Panc1 (cell line): ENCODE data around the gene NOTCH4. TPM values are rescaled to one million over a fixed set of nuclear protein-coding genes. Genes with fewer than 3 reads are reported as not detected.

Experiments used
- ATAC-seq: fragments of 200-7000 bp; cut with Tn5 transposase; 2 replicates; pipeline ENCODE4 v1.9.1; 2020; ENCODE audit warnings: mild to moderate bottlenecking, moderate library complexity
- BruUV-seq: library from RNA; stranded (reverse); fragments of 400-500 nt; replicated peaks from 2 replicates; lab custom pipeline; 2021; lab: Mats Ljungman, UMichigan
- CTCF ChIA-PET: fragments of 300-600 bp; sonication (Branson Sonifier 250); formaldehyde crosslinking; loops from one replicate; lab custom pipeline; 2022; ENCODE audit warnings: antibody characterized with exemption; lab: Charles Lee
- POLR2A ChIA-PET: fragments of 300-600 bp; sonication (Branson Sonifier 250); formaldehyde crosslinking; loops from one replicate; lab custom pipeline; 2022; ENCODE audit warnings: antibody characterized with exemption; lab: Charles Lee
- DNase-seq: peaks from one replicate; pipeline ENCODE4 v3.0.0-alpha.2; 2010; ENCODE audit warnings: low read depth, low spot score
- H3K27ac ChIP-seq: 2 replicates; pipeline ENCODE4 v1.5.1; 2011; ENCODE audit warnings: mild to moderate bottlenecking, low read length, inconsistent platforms
- H3K27me3 ChIP-seq: fragments of 200-500 bp; sonication (Bioruptor generic); 2 replicates; pipeline ENCODE4 v1.6.0; 2014; ENCODE audit warnings: low read length, inconsistent platforms; ENCODE audit not compliant: control insufficient read depth, insufficient read depth
- H3K36me3 ChIP-seq: fragments of 200-500 bp; sonication (Bioruptor generic); 2 replicates; pipeline ENCODE4 v1.5.1; 2014; ENCODE audit warnings: inconsistent platforms, mild to moderate bottlenecking, low read length, moderate library complexity; ENCODE audit not compliant: control insufficient read depth, insufficient read depth
- H3K4me1 ChIP-seq: 2 replicates; pipeline ENCODE4 v1.5.1; 2011; ENCODE audit warnings: inconsistent platforms, mild to moderate bottlenecking, low read length, moderate library complexity; ENCODE audit not compliant: control insufficient read depth, insufficient read depth
- H3K4me3 ChIP-seq, 2 experiments: 2 replicates each; pipeline ENCODE4 v1.5.1; 2011 to 2012; ENCODE audit warnings: low read depth in 2 of 2, low read length in 2 of 2, mild to moderate bottlenecking in 2 of 2, inconsistent platforms in 1 of 2, moderate library complexity in 1 of 2
- H3K9me3 ChIP-seq: fragments of 200-500 bp; sonication (Bioruptor generic); 2 replicates; pipeline ENCODE4 v1.5.1; 2014; ENCODE audit warnings: low read depth, mild to moderate bottlenecking, inconsistent platforms, low read length, moderate library complexity; ENCODE audit not compliant: control insufficient read depth, insufficient read depth
- CTCF ChIP-seq: fragments of 450-650 bp; IDR thresholded peaks from 2 replicates; pipeline ENCODE4 v1.5.1; 2017; ENCODE audit warnings: mild to moderate bottlenecking
- POLR2AphosphoS5 ChIP-seq: IDR thresholded peaks from 2 replicates; pipeline ENCODE4 v1.6.1; 2012; ENCODE audit warnings: mild to moderate bottlenecking, low read depth, low read length, moderate library complexity
- REST ChIP-seq, 2 experiments: IDR thresholded peaks; 2 replicates each; pipeline ENCODE4 v1.6.1; 2011 to 2012; ENCODE audit warnings: low read depth in 2 of 2, control low read depth in 1 of 2, low read length in 1 of 2, mild to moderate bottlenecking in 1 of 2, moderate library complexity in 1 of 2; ENCODE audit not compliant: insufficient read depth in 1 of 2
- SIN3A ChIP-seq: IDR thresholded peaks from 2 replicates; pipeline ENCODE4 v1.6.1; 2012; ENCODE audit warnings: low read depth, mild to moderate bottlenecking, low read length, moderate library complexity, borderline replicate concordance; ENCODE audit not compliant: insufficient read depth
- TCF7L2 ChIP-seq: IDR thresholded peaks from 2 replicates; pipeline ENCODE4 v1.6.1; 2011; ENCODE audit warnings: mild to moderate bottlenecking, low read depth, low read length, inconsistent platforms
- in situ Hi-C: cut with HindIII; loops from 2 replicates; pipeline ENCODE4 v1.10.0; 2016; ENCODE audit warnings: low sequenced_read_pairs, low pct_unique_long_range_greater_than_20kb
- intact Hi-C: fragments of 100-400 bp; cut with micrococcal nuclease; formaldehyde crosslinking; loops from one replicate; pipeline ENCODE4 v1.10.0; 2022; ENCODE audit not compliant: unreplicated experiment
- total RNA-seq: library from RNA; stranded (reverse); gene quantifications from one replicate; pipeline ENCODE4 v1.2.1, GENCODE V29; 2021; ENCODE audit not compliant: unreplicated experiment

Gene NOTCH4
- total RNA-seq, 1 experiment from 2014 or later, result 2.0 TPM

- ChIA-PET POLR2A (no interaction called here), CTCF (interaction anchor here (0.5 to 0.6 kb wide), 2 partner anchors 18 to 1914 kb away, joined by 5 to 6 read pairs; no protein-coding TSS in a partner anchor)
- peak within 1 kb of the TSS; percentile 84 for H3K27ac ChIP-seq
- no peaks in the 10 kb centered on the region for H3K27me3 ChIP-seq
- H3K4me1 ChIP-seq, result peaks cover 21% of the 10 kb centered on the region
- intact Hi-C loops (loop anchor here (2.0 kb wide), 1 partner anchor 35 kb away; no protein-coding TSS in a partner anchor), in situ Hi-C loops (no loop called here)
- H3K4me3 ChIP-seq, result peak within 1 kb of the TSS; percentile 81 to 96
- DNase-seq (peak; percentile 71), ATAC-seq (peak; percentile 83)
- no peaks in the 10 kb centered on the region; the same call in 1 of the 2 replicates for H3K36me3 ChIP-seq
- TSS peak; percentile 85 for BruUV-seq
- TF ChIP-seq POLR2AphosphoS5, result peak; percentile 66
- TF ChIP-seq TCF7L2, result no peak
- TF ChIP-seq SIN3A, result peak; percentile 95; the same call in 1 of the 2 replicates
- no peak; the same call in 1 of the 2 replicates for TF ChIP-seq CTCF
- H3K9me3 ChIP-seq, result no peaks in the 10 kb centered on the region
These were observed 70.0 kb downstream of the NOTCH4 start, which contains the start of gene PPT2 for GRCh38 chr6:32153564-32154513. Gene PPT2, plus strand, starts transcription at chr6:32154141. Its CDS starts 454 bp downstream, at chr6:32154595.

GRCh38 chr6:32152769-32153563 is 70.9 kb downstream of the NOTCH4 start:
- peak; percentile 60 for ATAC-seq
- Histone ChIP-seq H3K9me3 (no peaks in the 10 kb centered on the region), H3K4me1 (peaks cover 21% of the 10 kb centered on the region), H3K27me3 (no peaks in the 10 kb centered on the region), H3K4me3 (peak overlapping the region; percentile 81 to 96), H3K36me3 (no peaks in the 10 kb centered on the region; the same call in 1 of the 2 replicates), H3K27ac (peak overlapping the region; percentile 84)
- intact Hi-C loops (loop anchor here (2.0 kb wide), 1 partner anchor 34 kb away; no protein-coding TSS in a partner anchor), in situ Hi-C loops (no loop called here)
- DNase-seq, result no peak
- CTCF ChIA-PET, result interaction anchor here (0.5 to 0.6 kb wide), 3 partner anchors 17 to 1913 kb away, joined by 5 to 6 read pairs (median 5); no protein-coding TSS in a partner anchor
- POLR2A ChIA-PET, result interaction anchor here (0.5 to 0.9 kb wide), 4 partner anchors 21 to 399 kb away, joined by 3 to 8 read pairs (median 4); no protein-coding TSS in a partner anchor
- TF ChIP-seq TCF7L2 (no peak), POLR2AphosphoS5 (no peak), REST (IDR thresholded peaks at IDR 0.05; ENCODE audit: insufficient read depth in 1 of 2, low read depth in 2 of 2, low read length in 1 of 2) (no peak), SIN3A (no peak; the same call in 1 of the 2 replicates), CTCF (no peak)
- no TSS peak for BruUV-seq
